GM19468 (cell line): ENCODE results near the gene CFAP61.

Source experiments
- ATAC-seq: cut with Tn5 transposase; IDR thresholded peaks from one replicate; pipeline ENCODE4 v1.9.1; 2021; ENCODE audit warnings: mild to moderate bottlenecking, moderate library complexity, moderate number of reproducible peaks; ENCODE audit not compliant: unreplicated experiment; ENCODE audit errors: extremely low read depth

Gene CFAP61

GRCh38 chr20:20024942-20025341 lies 27.4 kb upstream of the CFAP61 start:
- no peak for ATAC-seq

GRCh38 chr20:20027284-20027683 lies 25.0 kb upstream of the CFAP61 start:
- ATAC-seq, result no peak

GRCh38 chr20:20031790-20032189 lies 20.5 kb upstream of the CFAP61 start:
- ATAC-seq, result no peak

GRCh38 chr20:20034486-20034885 lies 17.8 kb upstream of the CFAP61 start:
- ATAC-seq, result no peak

- ATAC-seq, result no peak
These were observed 15.6 kb upstream of the CFAP61 start for GRCh38 chr20:20036756-20037155.

- ATAC-seq, result no peak
These were observed 14.4 kb upstream of the CFAP61 start for GRCh38 chr20:20037960-20038359.

- no peak for ATAC-seq
These were observed 13.7 kb upstream of the CFAP61 start for GRCh38 chr20:20038586-20038985.

GRCh38 chr20:20039752-20040387 lies 12.5 kb upstream of the CFAP61 start:
- ATAC-seq, result no peak

- no peak for ATAC-seq
These were observed 612 bp upstream of the CFAP61 start for GRCh38 chr20:20051767-20052073.

- no peak for ATAC-seq
These were observed 8.1 kb downstream of the CFAP61 start for GRCh38 chr20:20060234-20060998.

GRCh38 chr20:20063941-20064702 lies 11.8 kb downstream of the CFAP61 start:
- ATAC-seq, result no peak

GRCh38 chr20:20065361-20065760 lies 13.0 kb downstream of the CFAP61 start:
- no peak for ATAC-seq

GRCh38 chr20:20070871-20071726 lies 18.8 kb downstream of the CFAP61 start:
- ATAC-seq, result no peak

GRCh38 chr20:20073801-20074371 lies 21.6 kb downstream of the CFAP61 start:
- no peak for ATAC-seq

- ATAC-seq, result no peak
These were observed 22.7 kb downstream of the CFAP61 start for GRCh38 chr20:20075032-20075431.

- ATAC-seq, result no peak
These were observed 24.1 kb downstream of the CFAP61 start for GRCh38 chr20:20076297-20077065.

- no peak for ATAC-seq
These were observed 25.7 kb downstream of the CFAP61 start for GRCh38 chr20:20078041-20078440.

GRCh38 chr20:20079102-20079784 lies 26.9 kb downstream of the CFAP61 start:
- no peak for ATAC-seq

GRCh38 chr20:20083807-20084206 lies 31.5 kb downstream of the CFAP61 start:
- no peak for ATAC-seq
